HL-60 (cell line): ENCODE data around the gene RAP1A.

Experiments used
- POLR2AphosphoS5 ChIP-seq: IDR thresholded peaks from 2 replicates; pipeline ENCODE4 v1.6.1; 2012; ENCODE audit warnings: low read depth
- TF ChIP-seq, protein P1 (sequence below): IDR thresholded peaks from one replicate; pipeline ENCODE4 v1.5.1; 2011; ENCODE audit warnings: low read length, control low read depth, inconsistent platforms; ENCODE audit not compliant: insufficient read depth

DNA sequence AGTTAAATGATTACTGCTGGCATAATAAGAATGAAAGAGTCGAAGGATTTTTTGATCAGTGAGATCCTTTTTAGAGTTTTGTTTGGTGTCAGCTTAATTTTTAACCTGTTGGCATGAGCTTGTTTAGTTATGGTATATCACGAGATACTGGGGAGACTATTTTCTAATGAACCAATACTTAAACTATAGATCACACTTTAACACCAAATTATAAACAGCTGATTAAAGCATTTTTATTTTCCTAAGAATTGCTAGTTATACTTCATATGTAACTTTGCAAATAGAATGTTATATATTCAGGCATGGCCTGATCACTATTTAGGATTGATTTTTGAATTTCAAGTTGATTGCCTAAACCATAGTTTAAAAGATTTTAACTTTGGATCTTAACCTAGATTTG lies 142.1 kb downstream of the RAP1A start:
- TF ChIP-seq POLR2AphosphoS5 = no peak
- TF ChIP-seq, protein P1, sequence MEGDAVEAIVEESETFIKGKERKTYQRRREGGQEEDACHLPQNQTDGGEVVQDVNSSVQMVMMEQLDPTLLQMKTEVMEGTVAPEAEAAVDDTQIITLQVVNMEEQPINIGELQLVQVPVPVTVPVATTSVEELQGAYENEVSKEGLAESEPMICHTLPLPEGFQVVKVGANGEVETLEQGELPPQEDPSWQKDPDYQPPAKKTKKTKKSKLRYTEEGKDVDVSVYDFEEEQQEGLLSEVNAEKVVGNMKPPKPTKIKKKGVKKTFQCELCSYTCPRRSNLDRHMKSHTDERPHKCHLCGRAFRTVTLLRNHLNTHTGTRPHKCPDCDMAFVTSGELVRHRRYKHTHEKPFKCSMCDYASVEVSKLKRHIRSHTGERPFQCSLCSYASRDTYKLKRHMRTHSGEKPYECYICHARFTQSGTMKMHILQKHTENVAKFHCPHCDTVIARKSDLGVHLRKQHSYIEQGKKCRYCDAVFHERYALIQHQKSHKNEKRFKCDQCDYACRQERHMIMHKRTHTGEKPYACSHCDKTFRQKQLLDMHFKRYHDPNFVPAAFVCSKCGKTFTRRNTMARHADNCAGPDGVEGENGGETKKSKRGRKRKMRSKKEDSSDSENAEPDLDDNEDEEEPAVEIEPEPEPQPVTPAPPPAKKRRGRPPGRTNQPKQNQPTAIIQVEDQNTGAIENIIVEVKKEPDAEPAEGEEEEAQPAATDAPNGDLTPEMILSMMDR = no peak
